HFF-Myc (cell line): ENCODE measurements around the gene YY1.

Experiments used
- DNase-seq: peaks from one replicate; pipeline ENCODE4 v3.0.0-alpha.2; 2011; ENCODE audit warnings: low read depth; ENCODE audit errors: extremely low read depth
- H3K4me3 ChIP-seq: replicated peaks from 2 replicates; pipeline ENCODE4 v1.5.1; 2011; ENCODE audit warnings: low read depth, mild to moderate bottlenecking, control low read depth, low read length
- TF ChIP-seq, protein P1 (sequence below): IDR thresholded peaks from 2 replicates; pipeline ENCODE4 v1.5.1; 2012; ENCODE audit warnings: mild to moderate bottlenecking, low read depth, low read length, control low read depth; ENCODE audit errors: missing control alignments

YY1 gene

GRCh38 chr14:100239211-100239839 is 381 bp downstream of the YY1 start:
- H3K4me3 ChIP-seq, result peak overlapping the region; percentile 84
- no peak for DNase-seq
- TF ChIP-seq, protein P1, sequence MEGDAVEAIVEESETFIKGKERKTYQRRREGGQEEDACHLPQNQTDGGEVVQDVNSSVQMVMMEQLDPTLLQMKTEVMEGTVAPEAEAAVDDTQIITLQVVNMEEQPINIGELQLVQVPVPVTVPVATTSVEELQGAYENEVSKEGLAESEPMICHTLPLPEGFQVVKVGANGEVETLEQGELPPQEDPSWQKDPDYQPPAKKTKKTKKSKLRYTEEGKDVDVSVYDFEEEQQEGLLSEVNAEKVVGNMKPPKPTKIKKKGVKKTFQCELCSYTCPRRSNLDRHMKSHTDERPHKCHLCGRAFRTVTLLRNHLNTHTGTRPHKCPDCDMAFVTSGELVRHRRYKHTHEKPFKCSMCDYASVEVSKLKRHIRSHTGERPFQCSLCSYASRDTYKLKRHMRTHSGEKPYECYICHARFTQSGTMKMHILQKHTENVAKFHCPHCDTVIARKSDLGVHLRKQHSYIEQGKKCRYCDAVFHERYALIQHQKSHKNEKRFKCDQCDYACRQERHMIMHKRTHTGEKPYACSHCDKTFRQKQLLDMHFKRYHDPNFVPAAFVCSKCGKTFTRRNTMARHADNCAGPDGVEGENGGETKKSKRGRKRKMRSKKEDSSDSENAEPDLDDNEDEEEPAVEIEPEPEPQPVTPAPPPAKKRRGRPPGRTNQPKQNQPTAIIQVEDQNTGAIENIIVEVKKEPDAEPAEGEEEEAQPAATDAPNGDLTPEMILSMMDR, result no peak

GRCh38 chr14:100239840-100240667 is 1.1 kb downstream of the YY1 start:
- TF ChIP-seq, protein P1, result peak; percentile 33
- DNase-seq, result no peak

DNA sequence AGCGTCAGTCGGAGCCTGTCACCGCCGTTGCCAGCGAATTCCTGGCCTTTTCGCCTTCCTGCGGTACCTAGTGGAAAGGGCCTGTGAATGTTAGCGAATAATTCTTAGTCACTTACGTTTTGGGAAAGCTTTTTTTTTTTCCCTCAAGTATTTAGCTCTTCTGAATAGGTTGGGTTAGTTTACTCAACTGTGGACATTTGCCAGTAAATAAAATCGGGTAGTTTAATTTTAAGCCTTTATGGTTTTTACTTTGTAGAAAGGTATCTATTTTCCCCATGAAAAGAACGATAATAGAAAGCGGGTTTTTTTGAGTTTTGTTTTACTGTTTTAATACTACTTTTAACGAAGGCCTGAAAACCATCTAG is 1.7 kb downstream of the YY1 start:
- TF ChIP-seq, protein P1, result no peak
- DNase-seq, result no peak
- peak overlapping the region; percentile 63 for H3K4me3 ChIP-seq

More at GRCh38 chr14:100239840-100240667, 1.1 kb downstream of the YY1 start:
- H3K4me3 ChIP-seq, result peak overlapping the region; percentile 84

- TF ChIP-seq, protein P1, result no peak
- no peak for DNase-seq
- peak overlapping the region; percentile 63 for H3K4me3 ChIP-seq
Measured at GRCh38 chr14:100241279-100241678, 2.3 kb downstream of the YY1 start.

GRCh38 chr14:100243020-100243419 is 4.1 kb downstream of the YY1 start:
- no peak overlapping the region for H3K4me3 ChIP-seq
- TF ChIP-seq, protein P1, result no peak

GRCh38 chr14:100246809-100247428 is 8.0 kb downstream of the YY1 start:
- no peak overlapping the region for H3K4me3 ChIP-seq
- DNase-seq, result no peak
- TF ChIP-seq, protein P1, result peak; percentile 63

More at GRCh38 chr14:100243020-100243419, 4.1 kb downstream of the YY1 start:
- DNase-seq, result no peak
